Fibroblast of lung (primary cell): ENCODE data around the gene MAPKAP1. TPM values are rescaled to one million over a fixed set of nuclear protein-coding genes. Genes with fewer than 3 reads are reported as not detected.

Experiments
- DNase-seq, 2 donors: peaks; one replicate each; pipeline versions ENCODE4 v3.0.0 to v3.0.0-alpha.2; 2010; ENCODE audit warnings: low read depth in 2 of 2
- H2AFZ ChIP-seq: 2 replicates; pipeline ENCODE4 v1.5.1; 2012; ENCODE audit warnings: low read length, control low read depth, inconsistent platforms
- H3K27ac ChIP-seq: 2 replicates; pipeline ENCODE4 v1.5.1; 2011; ENCODE audit warnings: low read length, control low read depth; ENCODE audit not compliant: insufficient read depth
- H3K27me3 ChIP-seq: 2 replicates; pipeline ENCODE4 v1.5.1; 2011; ENCODE audit warnings: mild to moderate bottlenecking, low read length; ENCODE audit not compliant: control insufficient read depth, insufficient read depth
- H3K36me3 ChIP-seq: 2 replicates; pipeline ENCODE4 v1.5.1; 2011; ENCODE audit warnings: low read length; ENCODE audit not compliant: control insufficient read depth, insufficient read depth
- H3K4me1 ChIP-seq: 2 replicates; pipeline ENCODE4 v1.5.1; 2011; ENCODE audit warnings: low read length; ENCODE audit not compliant: control insufficient read depth, insufficient read depth; ENCODE audit errors: extremely low read depth
- H3K4me2 ChIP-seq: 2 replicates; pipeline ENCODE4 v1.5.1; 2011; ENCODE audit warnings: low read length, control low read depth; ENCODE audit not compliant: insufficient read depth; ENCODE audit errors: extremely low read depth
- H3K4me3 ChIP-seq, 4 experiments: fragments of 200-600 bp in 1 of 4; sonication (generic) in 1 of 4; replicated peaks in 1 of 4; 2 replicates each; pipeline ENCODE4 v1.5.1; 2011 to 2016; ENCODE audit warnings: low read length in 4 of 4, low read depth in 3 of 4, mild to moderate bottlenecking in 3 of 4, control low read depth in 2 of 4, inconsistent platforms in 1 of 4, mixed read lengths in 1 of 4; ENCODE audit not compliant: insufficient read depth in 1 of 4; ENCODE audit errors: control extremely low read depth in 1 of 4
- H3K79me2 ChIP-seq: 2 replicates; pipeline ENCODE4 v1.5.1; 2012; ENCODE audit warnings: mild to moderate bottlenecking, low read length, inconsistent platforms; ENCODE audit not compliant: control insufficient read depth, insufficient read depth
- H3K9ac ChIP-seq: 2 replicates; pipeline ENCODE4 v1.5.1; 2011; ENCODE audit warnings: mild to moderate bottlenecking, low read length, control low read depth; ENCODE audit not compliant: insufficient read depth
- H3K9me3 ChIP-seq: 2 replicates; pipeline ENCODE4 v1.5.1; 2012; ENCODE audit warnings: low read depth, low read length; ENCODE audit not compliant: control insufficient read depth, insufficient read depth
- H4K20me1 ChIP-seq: 2 replicates; pipeline ENCODE4 v1.5.1; 2011; ENCODE audit warnings: low read length; ENCODE audit not compliant: control insufficient read depth, insufficient read depth; ENCODE audit errors: extremely low read depth
- CTCF ChIP-seq, 2 donors: IDR thresholded peaks in 1 of 2; conservative IDR thresholded peaks in 1 of 2; 1 replicate in 1 of 2; 2 replicates in 1 of 2; pipeline ENCODE4 v1.5.1; 2011 to 2012; ENCODE audit warnings: low read length in 2 of 2, control low read depth in 1 of 2, inconsistent platforms in 1 of 2, low read depth in 1 of 2, mild to moderate bottlenecking in 1 of 2
- EZH2 ChIP-seq: IDR thresholded peaks from 2 replicates; pipeline ENCODE4 v1.5.1; 2012; ENCODE audit warnings: low read length, control low read depth, mild to moderate bottlenecking; ENCODE audit errors: missing control alignments
- polyA plus RNA-seq, 2 donors: library from polyadenylated mRNA; depleted of rRNA in 1 of 2; stranded (reverse) in 1 of 2; unstranded in 1 of 2; fragments of >200 nt; gene quantifications; 2 replicates each; pipeline ENCODE4 v1.2.1, GENCODE V29; 2011 to 2012; ENCODE audit warnings: missing spikeins in 1 of 2
- total RNA-seq: library from RNA; depleted of rRNA; stranded (reverse); fragments of >200 nt; gene quantifications from 2 replicates; pipeline ENCODE4 v1.2.1, GENCODE V29; 2014

Gene MAPKAP1
- total and polyA plus RNA-seq, 2 donors (not counting 1 experiment from before 2014, with no cell fraction given) = 63.7 to 127 TPM

GRCh38 chr9:125656560-125656959 lies 50.4 kb downstream of the MAPKAP1 start:
- Histone ChIP-seq H3K79me2 (peaks cover 16% of the 10 kb centered on the region), H3K36me3 (no peaks in the 10 kb centered on the region), H3K27me3 (no peaks in the 10 kb centered on the region), H2AFZ (no peak overlapping the region), H3K4me2 (no peak overlapping the region), H3K9me3 (no peaks in the 10 kb centered on the region), H3K4me1 (peaks cover 4% of the 10 kb centered on the region), H4K20me1 (no peaks in the 10 kb centered on the region), H3K9ac (no peak overlapping the region), H3K4me3 (no peak overlapping the region), H3K27ac (no peak overlapping the region)
- no peak for TF ChIP-seq CTCF (conservative IDR thresholded peaks at IDR 0.05 in 1 of 2, IDR thresholded peaks at IDR 0.05 in 1 of 2; ENCODE audit: low read depth in 1 of 2, low read length in 2 of 2)
- DNase-seq = no peak

- peaks cover 4% of the 10 kb centered on the region for H3K4me1 ChIP-seq
- no peak overlapping the region for H3K27ac ChIP-seq
- H3K9ac ChIP-seq = no peak overlapping the region
- H3K27me3 ChIP-seq = no peaks in the 10 kb centered on the region
- DNase-seq = peak in 1 of 2 donors; percentile 76
- no peak overlapping the region for H3K4me3 ChIP-seq
- H3K36me3 ChIP-seq = no peaks in the 10 kb centered on the region
- TF ChIP-seq EZH2 = no peak
- no peak for TF ChIP-seq CTCF (conservative IDR thresholded peaks at IDR 0.05 in 1 of 2, IDR thresholded peaks at IDR 0.05 in 1 of 2; ENCODE audit: low read depth in 1 of 2, low read length in 2 of 2)
- no peak overlapping the region for H3K4me2 ChIP-seq
- H2AFZ ChIP-seq = no peak overlapping the region
- H3K9me3 ChIP-seq = no peaks in the 10 kb centered on the region
- peaks cover 16% of the 10 kb centered on the region for H3K79me2 ChIP-seq
- H4K20me1 ChIP-seq = no peaks in the 10 kb centered on the region
Measured at GRCh38 chr9:125655691-125656410, 51.2 kb downstream of the MAPKAP1 start.

- Histone ChIP-seq H3K36me3 (no peaks in the 10 kb centered on the region), H3K4me2 (no peak overlapping the region), H3K79me2 (peaks cover 16% of the 10 kb centered on the region), H3K4me1 (peaks cover 8% of the 10 kb centered on the region), H4K20me1 (no peaks in the 10 kb centered on the region), H3K27ac (no peak overlapping the region), H3K27me3 (no peaks in the 10 kb centered on the region), H3K9ac (no peak overlapping the region), H3K4me3 (no peak overlapping the region), H3K9me3 (no peaks in the 10 kb centered on the region), H2AFZ (no peak overlapping the region)
- no peak for DNase-seq
- TF ChIP-seq CTCF (conservative IDR thresholded peaks at IDR 0.05 in 1 of 2, IDR thresholded peaks at IDR 0.05 in 1 of 2; ENCODE audit: low read depth in 1 of 2, low read length in 2 of 2) = no peak
- TF ChIP-seq EZH2 = no peak
Measured at GRCh38 chr9:125655066-125655633, 51.9 kb downstream of the MAPKAP1 start.
